Left ventricle myocardium superior (tissue), 1 donor: ENCODE data around the gene CORO1C. TPM values are rescaled to one million over a fixed set of nuclear protein-coding genes. Genes with fewer than 3 reads are reported as not detected.
"Not testable (repeated sequence)": the region's sequence is repeated elsewhere in the genome, so short reads cannot be mapped to it uniquely, and the experiment has no call there.

ENCODE experiments used
- ATAC-seq: fragments of 200-7000 bp; cut with Tn5 transposase; one replicate; pipeline ENCODE4 v1.9.1; 2020; ENCODE audit warnings: mild to moderate bottlenecking, moderate library complexity
- DNase-seq: peaks from one replicate; pipeline ENCODE4 v3.0.0-alpha.2; 2020
- intact Hi-C: fragments of 100-400 bp; cut with micrococcal nuclease; formaldehyde crosslinking; loops from one replicate; pipeline ENCODE4 v1.11.0; 2022
- total RNA-seq: library from RNA; stranded (reverse); fragmentation: NEBNext Ultra II Directional; extraction: Animal tissue kit (Norgen Biotek cat#: 25700); gene quantifications from one replicate; pipeline ENCODE4 v1.2.1, GENCODE V29; 2021
- donor health status: DM: no; HTN: yes; CAD: no; lungs with severe emphysema.

CORO1C gene
- total RNA-seq, 1 donor from 2014 or later: 68.0 TPM

GRCh38 chr12:108630481-108631207, 100.7 kb downstream of the CORO1C start:
- intact Hi-C loops: no loop called here
- no peak for DNase-seq

GRCh38 chr12:108629824-108630476, 101.4 kb downstream of the CORO1C start:
- intact Hi-C loops: no loop called here
- peak; percentile 44 for ATAC-seq
- DNase-seq: no peak

More at GRCh38 chr12:108630481-108631207, 100.7 kb downstream of the CORO1C start:
- no peak for ATAC-seq

- ATAC-seq (no peak), DNase-seq (no peak)
- intact Hi-C loops: no loop called here
These were observed 102.2 kb downstream of the CORO1C start for GRCh38 chr12:108629151-108629550.

- DNase-seq: no peak
- intact Hi-C loops: no loop called here
These were observed 104.0 kb downstream of the CORO1C start for GRCh38 chr12:108627134-108627920.

GRCh38 chr12:108625228-108625627, 106.1 kb downstream of the CORO1C start:
- DNase-seq (no peak), ATAC-seq (no peak)
- intact Hi-C loops: no loop called here

More at GRCh38 chr12:108627134-108627920, 104.0 kb downstream of the CORO1C start:
- no peak for ATAC-seq

GRCh38 chr12:108623577-108623976, 107.7 kb downstream of the CORO1C start:
- intact Hi-C loops: no loop called here
- DNase-seq: no peak

GRCh38 chr12:108622921-108623514, 108.3 kb downstream of the CORO1C start:
- DNase-seq (no peak), ATAC-seq (no peak)
- intact Hi-C loops: no loop called here

More at GRCh38 chr12:108623577-108623976, 107.7 kb downstream of the CORO1C start:
- ATAC-seq: no peak

GRCh38 chr12:108622421-108622820, 108.9 kb downstream of the CORO1C start:
- ATAC-seq (peak; percentile 45), DNase-seq (no peak)
- intact Hi-C loops: no loop called here

GRCh38 chr12:108621161-108621560, 110.2 kb downstream of the CORO1C start:
- intact Hi-C loops: no loop called here
- ATAC-seq (no peak), DNase-seq (no peak)

GRCh38 chr12:108620236-108620879, 111.0 kb downstream of the CORO1C start:
- no peak for ATAC-seq
- intact Hi-C loops: no loop called here
- DNase-seq: no peak

- ATAC-seq: no peak
- DNase-seq: no peak
These were observed 111.8 kb downstream of the CORO1C start for GRCh38 chr12:108619369-108620160.

GRCh38 chr12:108618953-108619274, 112.4 kb downstream of the CORO1C start:
- not testable (repeated sequence) for ATAC-seq, DNase-seq
- intact Hi-C loops: loop anchor here (5.0 kb wide), 1 partner anchor 57 kb away; the partner anchor contains the start of genes ISCU and SART3

More at GRCh38 chr12:108619369-108620160, 111.8 kb downstream of the CORO1C start:
- intact Hi-C loops: loop anchor here (5.0 kb wide), 1 partner anchor 57 kb away; the partner anchor contains the start of genes ISCU and SART3

GRCh38 chr12:108618079-108618952, 113.0 kb downstream of the CORO1C start:
- peak; percentile 90 for ATAC-seq
- intact Hi-C loops: loop anchor here (5.0 kb wide), 1 partner anchor 56 kb away; the partner anchor contains the start of genes ISCU and SART3
- DNase-seq: peak; percentile 89

GRCh38 chr12:108616941-108617858, 114.1 kb downstream of the CORO1C start:
- intact Hi-C loops: loop anchor here (5.0 kb wide), 1 partner anchor 55 kb away; the partner anchor contains the start of genes ISCU and SART3
- ATAC-seq: peak; percentile 40
- DNase-seq: no peak

GRCh38 chr12:108616359-108616758, 115.0 kb downstream of the CORO1C start:
- intact Hi-C loops: loop anchor here (5.0 kb wide), 1 partner anchor 54 kb away; the partner anchor contains the start of genes ISCU and SART3
- no peak for DNase-seq
- ATAC-seq: no peak

- ATAC-seq: no peak
- intact Hi-C loops: loop anchor here (5.0 kb wide), 1 partner anchor 54 kb away; the partner anchor contains the start of genes ISCU and SART3
- no peak for DNase-seq
These were observed 115.4 kb downstream of the CORO1C start for GRCh38 chr12:108615918-108616317.
